Chondrocyte (in vitro differentiated cells): ENCODE data around the gene DUOX2. TPM values are rescaled to one million over a fixed set of nuclear protein-coding genes. Genes with fewer than 3 reads are reported as not detected.
"Not testable (repeated sequence)": the region's sequence is repeated elsewhere in the genome, so short reads cannot be mapped to it uniquely, and the experiment has no call there.

Source experiments
- DNase-seq: peaks from one replicate; pipeline ENCODE4 v3.0.0; 2021; ENCODE audit warnings: mixed read lengths, low spot score
- H3K27ac Mint-ChIP-seq: one replicate; pipeline ENCODE4 v1.8.0; 2021; ENCODE audit warnings: mild to moderate bottlenecking, moderate library complexity, mixed read lengths; ENCODE audit not compliant: unreplicated experiment
- H3K27me3 Mint-ChIP-seq: 2 replicates; pipeline ENCODE4 v1.8.0; 2021; ENCODE audit warnings: low read depth, mixed read lengths
- H3K36me3 Mint-ChIP-seq: 2 replicates; pipeline ENCODE4 v1.8.0; 2021; ENCODE audit warnings: low read depth, mixed read lengths
- H3K4me1 Mint-ChIP-seq: 2 replicates; pipeline ENCODE4 v1.8.0; 2021; ENCODE audit warnings: low read depth, mild to moderate bottlenecking, mixed read lengths
- H3K4me3 Mint-ChIP-seq: one replicate; pipeline ENCODE4 v1.8.0; 2021; ENCODE audit warnings: mild to moderate bottlenecking, moderate library complexity, mixed read lengths; ENCODE audit not compliant: unreplicated experiment
- H3K9me3 Mint-ChIP-seq: 2 replicates; pipeline ENCODE4 v1.8.0; 2021; ENCODE audit warnings: low read depth, mixed read lengths
- total RNA-seq: library from RNA; stranded (reverse); gene quantifications from 3 replicates; pipeline ENCODE4 v1.2.1, GENCODE V29; 2021
- TF ChIP-seq, protein P1 (sequence below): fragments of 200-600 bp; sonication (generic); IDR thresholded peaks from 2 replicates; pipeline ENCODE4 v1.5.0; 2021; ENCODE audit warnings: antibody characterized with exemption, mild to moderate bottlenecking, moderate library complexity

Gene DUOX2
- total RNA-seq, 1 donor from 2014 or later = not detected

DNA sequence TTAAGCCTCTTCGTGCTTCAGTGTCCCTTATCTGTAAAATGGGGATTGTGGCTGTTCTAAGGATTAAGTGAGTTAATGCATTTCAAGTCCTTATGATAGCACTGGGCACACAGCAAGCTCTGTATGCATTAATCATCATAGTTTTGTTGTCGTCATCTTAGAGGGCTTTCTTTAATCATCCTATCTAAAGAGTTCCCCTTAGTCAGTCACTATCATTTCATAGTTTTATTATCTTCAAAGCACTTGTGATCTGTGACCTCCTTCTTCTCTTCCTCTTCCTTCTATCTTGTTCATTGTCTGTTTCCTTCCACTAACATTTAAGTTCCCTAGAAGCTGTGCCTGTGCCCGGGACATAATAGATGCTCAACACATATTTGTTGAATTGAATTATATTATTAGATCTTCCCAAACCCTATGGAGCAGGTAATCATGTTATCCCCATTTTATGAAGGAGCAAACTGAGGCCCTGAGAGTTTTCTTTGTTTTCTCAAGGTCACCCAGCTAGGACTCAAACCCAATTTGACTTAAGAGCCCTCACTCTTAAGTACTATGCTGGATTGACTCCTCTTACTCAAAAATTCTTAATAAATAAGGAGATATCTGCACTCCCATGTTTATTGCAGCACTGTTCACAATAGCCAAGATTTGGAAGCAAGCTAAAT is 24.1 kb downstream of the DUOX2 start:
- DNase-seq = no peak
- Mint-ChIP-seq H3K9me3 (peaks cover 3% of the 10 kb centered on the region), H3K27ac (no peak overlapping the region), H3K27me3 (peaks cover 61% of the 10 kb centered on the region), H3K36me3 (no peaks in the 10 kb centered on the region), H3K4me1 (peaks cover 2% of the 10 kb centered on the region), H3K4me3 (no peak overlapping the region)
- TF ChIP-seq, protein P1, sequence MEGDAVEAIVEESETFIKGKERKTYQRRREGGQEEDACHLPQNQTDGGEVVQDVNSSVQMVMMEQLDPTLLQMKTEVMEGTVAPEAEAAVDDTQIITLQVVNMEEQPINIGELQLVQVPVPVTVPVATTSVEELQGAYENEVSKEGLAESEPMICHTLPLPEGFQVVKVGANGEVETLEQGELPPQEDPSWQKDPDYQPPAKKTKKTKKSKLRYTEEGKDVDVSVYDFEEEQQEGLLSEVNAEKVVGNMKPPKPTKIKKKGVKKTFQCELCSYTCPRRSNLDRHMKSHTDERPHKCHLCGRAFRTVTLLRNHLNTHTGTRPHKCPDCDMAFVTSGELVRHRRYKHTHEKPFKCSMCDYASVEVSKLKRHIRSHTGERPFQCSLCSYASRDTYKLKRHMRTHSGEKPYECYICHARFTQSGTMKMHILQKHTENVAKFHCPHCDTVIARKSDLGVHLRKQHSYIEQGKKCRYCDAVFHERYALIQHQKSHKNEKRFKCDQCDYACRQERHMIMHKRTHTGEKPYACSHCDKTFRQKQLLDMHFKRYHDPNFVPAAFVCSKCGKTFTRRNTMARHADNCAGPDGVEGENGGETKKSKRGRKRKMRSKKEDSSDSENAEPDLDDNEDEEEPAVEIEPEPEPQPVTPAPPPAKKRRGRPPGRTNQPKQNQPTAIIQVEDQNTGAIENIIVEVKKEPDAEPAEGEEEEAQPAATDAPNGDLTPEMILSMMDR = no peak

DNA sequence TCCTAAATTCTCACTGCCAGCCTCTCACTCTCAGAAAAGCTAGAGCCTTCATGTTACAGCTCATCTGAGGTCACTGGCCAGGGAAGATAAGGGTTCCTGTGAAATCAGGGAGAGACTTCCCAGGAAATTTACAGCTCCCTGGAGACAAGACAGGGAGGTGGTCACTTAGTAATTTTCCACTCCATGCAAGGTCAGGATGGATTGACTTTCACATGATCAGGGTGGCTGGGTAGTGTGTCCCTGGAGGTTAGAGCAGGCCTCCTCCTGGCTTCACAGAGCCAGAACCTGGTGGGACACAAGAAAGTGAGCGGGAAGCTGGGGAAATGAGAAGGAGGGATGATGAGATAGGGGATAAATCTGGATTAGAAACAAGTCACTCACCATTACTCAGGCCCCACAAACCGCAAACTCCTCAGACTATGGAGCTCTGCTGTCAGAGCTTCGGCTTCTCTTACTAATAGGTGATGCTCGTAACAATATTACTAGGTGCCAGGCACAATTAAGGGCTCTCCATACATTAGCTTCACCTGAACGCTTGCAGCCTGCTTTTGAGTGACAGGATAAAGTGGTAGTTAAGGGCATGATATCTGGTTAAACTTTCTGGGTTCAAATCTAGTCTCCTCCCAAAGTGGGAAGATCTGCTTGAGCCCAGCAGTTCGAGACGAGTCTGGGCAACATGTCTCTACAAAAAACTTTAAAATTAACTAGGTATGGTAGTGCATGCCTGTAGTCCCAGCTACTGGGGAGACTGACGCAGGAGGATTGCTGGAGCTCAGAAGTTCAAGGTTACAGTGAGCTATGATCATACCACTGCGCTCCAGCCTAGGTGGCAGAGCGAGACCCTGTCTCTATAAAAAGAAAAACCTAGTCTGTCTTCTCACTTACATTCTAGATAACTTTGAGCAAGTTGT is 24.9 kb downstream of the DUOX2 start:
- Mint-ChIP-seq H3K4me3 (no peak overlapping the region), H3K27me3 (peaks cover 65% of the 10 kb centered on the region), H3K9me3 (peaks cover 3% of the 10 kb centered on the region), H3K36me3 (no peaks in the 10 kb centered on the region), H3K4me1 (peaks cover 2% of the 10 kb centered on the region), H3K27ac (no peak overlapping the region)
- TF ChIP-seq, protein P1 = no peak
- no peak for DNase-seq

DNA sequence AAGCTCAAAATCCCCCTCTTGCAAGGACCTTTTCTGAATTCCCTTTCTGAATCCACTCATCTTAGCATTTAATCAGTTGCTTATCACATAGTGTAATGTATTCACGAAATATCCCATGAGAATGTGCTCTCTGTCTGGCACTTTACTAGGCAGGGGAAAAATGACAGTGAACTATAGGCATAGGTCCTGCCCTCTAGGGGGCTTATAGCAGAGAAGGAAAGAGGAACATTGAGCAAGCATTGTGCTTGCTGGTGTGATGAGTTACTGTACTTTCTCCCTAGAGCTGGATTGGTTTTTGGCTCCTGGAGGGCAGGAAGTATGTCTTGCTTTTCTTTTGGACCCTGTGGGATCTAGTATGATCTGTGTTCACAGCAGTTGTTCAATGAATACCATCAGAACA is 26.5 kb downstream of the DUOX2 start:
- no peak for DNase-seq
- Mint-ChIP-seq H3K27me3 (peaks cover 61% of the 10 kb centered on the region), H3K4me1 (peaks cover 2% of the 10 kb centered on the region), H3K9me3 (peaks cover 1% of the 10 kb centered on the region), H3K4me3 (no peak overlapping the region), H3K27ac (no peak overlapping the region), H3K36me3 (no peaks in the 10 kb centered on the region)
- TF ChIP-seq, protein P1 = no peak

DNA sequence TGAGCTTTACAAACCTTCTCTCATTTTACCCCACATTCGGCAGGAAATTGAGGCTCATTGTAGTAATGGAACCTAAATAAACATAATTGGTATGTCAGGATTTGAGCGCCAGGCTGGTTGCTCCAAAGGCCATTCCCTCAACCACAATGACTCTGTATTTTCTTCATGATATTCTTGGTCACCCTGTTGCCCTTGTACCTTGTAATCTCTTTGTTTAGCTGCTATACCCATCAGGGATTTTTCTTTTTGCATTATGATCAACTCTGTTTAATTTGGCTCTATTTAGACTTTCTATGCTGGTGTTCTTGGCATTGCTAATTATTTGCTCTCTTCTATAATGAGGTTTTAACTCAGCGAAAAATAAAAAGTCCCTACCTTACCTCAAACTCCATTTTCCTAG is 29.8 kb downstream of the DUOX2 start:
- Mint-ChIP-seq H3K4me1 (no peaks in the 10 kb centered on the region), H3K36me3 (no peaks in the 10 kb centered on the region), H3K4me3 (no peak overlapping the region), H3K9me3 (no peaks in the 10 kb centered on the region), H3K27ac (no peak overlapping the region), H3K27me3 (peaks cover 42% of the 10 kb centered on the region)
- DNase-seq = no peak
- TF ChIP-seq, protein P1 = no peak

DNA sequence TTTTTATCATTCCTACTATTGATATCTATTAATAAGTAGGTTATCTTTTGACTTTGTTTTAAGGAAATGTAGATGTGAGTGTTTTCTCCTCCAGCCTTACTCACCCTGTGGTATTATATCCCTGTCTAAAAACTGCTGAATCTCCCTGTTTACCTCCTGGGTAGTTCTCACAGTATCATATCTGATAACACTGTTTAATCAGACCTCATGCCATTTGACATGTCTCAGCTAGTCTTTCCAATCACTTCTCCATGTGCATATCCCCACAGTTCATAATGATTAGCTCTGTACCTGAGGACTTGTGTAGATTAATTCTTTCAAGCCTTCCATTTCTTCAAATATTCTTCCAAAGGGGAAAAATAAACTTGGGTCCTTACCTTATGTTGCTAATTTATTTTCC is 30.7 kb downstream of the DUOX2 start:
- H3K27me3 Mint-ChIP-seq = peaks cover 35% of the 10 kb centered on the region
- no peaks in the 10 kb centered on the region for H3K36me3 Mint-ChIP-seq
- no peaks in the 10 kb centered on the region for H3K9me3 Mint-ChIP-seq
- no peak overlapping the region for H3K27ac Mint-ChIP-seq
- H3K4me1 Mint-ChIP-seq = no peaks in the 10 kb centered on the region
- TF ChIP-seq, protein P1 = no peak
- H3K4me3 Mint-ChIP-seq = no peak overlapping the region
- DNase-seq = no peak

DNA sequence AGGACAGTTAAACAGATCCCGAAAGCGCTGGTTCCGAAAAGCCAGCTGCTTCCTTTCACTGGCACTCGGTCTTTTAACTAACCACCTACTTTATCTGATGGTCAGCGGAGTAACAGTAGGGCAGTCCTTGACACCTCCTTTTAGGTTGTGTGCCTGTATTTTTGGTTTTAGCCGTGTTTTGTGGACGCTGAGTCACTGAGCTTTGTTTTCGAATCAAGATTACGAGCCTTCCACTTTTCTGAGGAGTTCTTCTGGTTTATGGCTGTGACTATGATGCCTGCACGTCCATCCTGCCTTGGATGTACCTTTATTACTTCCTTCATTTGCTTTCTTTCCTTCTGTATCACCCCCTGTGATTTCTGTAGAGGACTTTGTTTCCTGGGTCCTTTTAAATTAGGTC is 31.6 kb downstream of the DUOX2 start:
- H3K4me1 Mint-ChIP-seq, H3K36me3 Mint-ChIP-seq, H3K27ac Mint-ChIP-seq, DNase-seq, H3K4me3 Mint-ChIP-seq, H3K9me3 Mint-ChIP-seq: not testable (repeated sequence)
- peaks cover 28% of the 10 kb centered on the region for H3K27me3 Mint-ChIP-seq

DNA sequence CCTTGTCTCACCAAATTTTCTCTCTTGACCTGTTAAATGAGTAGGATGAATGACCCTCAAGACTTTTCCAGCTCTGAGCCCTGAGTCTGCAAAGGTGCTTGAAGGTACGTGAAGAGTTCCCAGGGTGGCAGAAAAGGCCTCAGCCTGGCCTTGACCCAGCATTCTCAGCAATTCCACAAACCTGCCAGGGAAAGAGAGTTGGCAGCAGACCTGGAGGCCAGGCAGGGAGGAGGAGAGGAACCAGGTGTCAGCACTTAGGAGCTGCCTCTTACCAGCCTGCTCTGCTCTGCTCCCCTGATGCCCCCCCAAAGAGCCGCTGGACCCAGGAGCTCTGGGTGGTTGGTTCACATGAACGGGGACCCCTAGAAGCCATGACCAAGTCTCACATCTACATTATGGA is 33.4 kb downstream of the DUOX2 start:
- peaks cover 22% of the 10 kb centered on the region for H3K27me3 Mint-ChIP-seq
- not testable (repeated sequence) for H3K4me1 Mint-ChIP-seq, H3K4me3 Mint-ChIP-seq, H3K36me3 Mint-ChIP-seq, DNase-seq, H3K27ac Mint-ChIP-seq, H3K9me3 Mint-ChIP-seq

DNA sequence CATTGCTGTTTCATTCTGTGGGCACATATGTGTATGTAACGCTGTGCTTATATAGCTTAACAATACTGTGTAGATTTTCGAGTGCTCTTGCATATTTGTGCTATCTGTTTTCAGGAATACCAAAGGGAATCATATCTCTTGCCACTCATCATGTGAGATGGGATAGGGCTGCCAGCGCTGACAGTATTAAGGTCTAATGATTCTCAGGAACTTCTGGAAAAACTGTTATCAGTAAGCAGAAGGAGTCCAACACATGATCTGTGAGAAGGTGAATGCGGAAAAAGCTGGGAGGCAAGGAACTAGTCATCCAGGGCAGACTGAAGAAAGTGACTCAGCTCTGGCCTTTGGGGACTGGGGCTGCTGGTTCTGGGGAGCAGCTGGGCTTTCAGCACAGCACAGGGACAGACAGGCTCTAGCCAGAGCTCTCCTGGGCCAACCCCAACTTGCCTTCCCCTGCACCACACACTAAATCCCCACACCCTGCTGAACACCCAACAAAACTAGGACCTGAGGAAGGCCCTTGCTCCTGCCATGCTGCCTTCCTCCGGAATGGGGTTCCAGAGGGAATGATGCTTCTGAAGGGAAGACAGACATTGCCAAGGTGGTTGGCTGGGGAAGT is 34.2 kb downstream of the DUOX2 start:
- DNase-seq, H3K4me3 Mint-ChIP-seq, H3K9me3 Mint-ChIP-seq, H3K27ac Mint-ChIP-seq, H3K4me1 Mint-ChIP-seq, H3K36me3 Mint-ChIP-seq: not testable (repeated sequence)
- peaks cover 17% of the 10 kb centered on the region for H3K27me3 Mint-ChIP-seq
